ENCODE measurements around the gene SMCO4.

The SMCO4 gene

DNA sequence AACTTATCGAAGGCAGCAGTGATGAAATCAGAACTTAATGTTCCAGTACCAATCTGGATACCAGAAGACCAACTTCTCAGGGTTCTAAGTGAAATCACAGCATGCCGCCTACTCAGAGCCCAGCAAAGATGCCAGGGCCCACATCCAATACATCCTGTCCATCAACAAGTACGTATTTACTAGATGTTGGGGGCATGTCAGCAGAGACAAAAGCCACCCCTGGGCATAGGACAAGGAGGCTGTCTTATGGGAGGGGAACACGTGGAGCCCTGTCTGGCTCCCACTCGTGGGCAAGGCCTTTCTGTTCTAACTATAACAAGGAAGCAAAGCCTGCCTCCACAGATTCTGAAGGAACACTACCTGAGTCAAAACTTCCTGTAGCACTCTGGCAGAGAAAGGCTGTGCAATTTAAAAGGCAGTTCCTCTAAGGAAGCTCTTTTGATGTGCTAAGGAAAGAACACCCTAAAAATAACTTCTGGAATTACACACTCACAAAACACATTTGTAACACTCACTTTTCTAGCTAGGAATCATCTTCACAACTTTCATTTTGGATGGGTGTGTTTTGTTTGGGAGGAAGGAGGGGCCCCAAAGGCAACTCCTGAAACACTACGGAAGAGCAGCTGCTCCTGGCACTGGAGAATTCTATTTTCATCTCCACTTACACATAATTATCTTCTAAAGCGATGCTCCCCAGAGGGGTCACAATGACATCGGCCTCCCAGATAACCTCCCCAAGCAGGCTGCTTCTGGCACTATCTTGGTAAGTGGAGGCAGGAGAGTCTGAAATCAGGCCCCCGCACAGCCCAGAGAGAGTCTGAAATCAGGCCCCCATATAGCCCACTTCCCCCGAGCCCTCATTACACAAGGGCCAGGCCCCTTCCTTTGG lies 14.2 kb downstream of the SMCO4 start:
- no peak for DNase-seq (ENCODE audit: low read depth)

DNA sequence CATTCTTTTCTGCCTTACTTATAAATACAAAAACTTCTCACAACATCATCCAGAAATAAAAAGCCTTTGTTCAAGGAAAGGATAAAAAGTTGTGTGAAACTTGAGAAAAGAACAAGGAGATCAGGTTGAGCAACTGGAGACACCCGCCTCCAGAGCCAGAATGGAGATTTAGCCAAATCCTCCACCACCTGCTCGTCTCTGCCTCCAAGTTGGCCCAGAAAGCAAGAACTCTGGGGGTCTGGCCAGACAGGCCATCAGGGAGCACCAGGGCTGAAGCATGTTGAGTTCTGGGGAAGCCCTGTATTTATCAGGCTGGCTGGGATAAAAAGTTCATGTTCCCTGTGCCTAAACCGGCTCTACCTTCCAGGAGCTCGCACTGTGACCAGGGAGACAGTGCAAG lies 14.9 kb downstream of the SMCO4 start:
- DNase-seq (ENCODE audit: low read depth) = no peak

DNA sequence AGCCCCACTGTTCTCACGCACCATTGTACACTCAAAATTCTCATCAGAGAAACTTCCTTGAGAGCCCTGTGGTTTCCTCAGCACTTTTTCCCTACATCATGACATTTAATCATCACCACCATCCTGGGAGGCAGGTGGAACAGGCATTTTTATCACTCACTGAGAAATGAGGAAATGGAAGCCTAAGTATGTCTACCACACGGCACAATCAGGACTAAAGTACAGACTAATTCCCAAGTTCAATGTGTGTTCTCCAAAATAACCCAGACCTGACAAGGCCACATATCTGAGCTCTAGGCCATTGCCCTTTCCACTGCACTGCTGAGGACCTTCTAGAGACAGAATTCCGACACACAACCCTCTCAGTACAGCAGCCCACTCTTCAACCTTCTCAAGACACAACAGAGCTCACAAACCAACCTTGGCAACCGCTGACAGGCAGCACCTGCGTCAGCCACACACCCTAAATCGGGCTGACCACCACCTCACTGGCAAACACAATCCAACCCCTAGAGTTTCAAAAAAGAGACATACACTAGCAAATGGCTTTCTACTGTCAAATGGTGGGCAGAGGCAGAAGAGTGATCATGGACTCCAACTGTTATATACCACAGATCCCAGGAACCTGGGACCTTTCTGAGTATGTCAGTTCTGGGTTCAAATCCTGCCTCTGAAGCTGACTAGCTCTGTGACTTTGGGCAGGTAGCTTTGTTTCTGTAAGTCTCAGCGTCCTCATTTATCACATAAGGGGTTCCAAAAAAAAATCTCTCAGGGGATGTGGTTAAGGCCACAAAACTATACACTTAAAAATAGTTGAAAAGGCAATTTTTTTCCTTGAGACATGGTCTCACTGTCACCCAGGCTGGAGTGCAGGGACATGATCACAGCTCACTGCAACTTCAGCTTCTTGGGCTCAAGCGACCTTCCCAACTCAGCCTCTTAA lies 16.3 kb downstream of the SMCO4 start:
- DNase-seq (ENCODE audit: low read depth) = no peak

DNA sequence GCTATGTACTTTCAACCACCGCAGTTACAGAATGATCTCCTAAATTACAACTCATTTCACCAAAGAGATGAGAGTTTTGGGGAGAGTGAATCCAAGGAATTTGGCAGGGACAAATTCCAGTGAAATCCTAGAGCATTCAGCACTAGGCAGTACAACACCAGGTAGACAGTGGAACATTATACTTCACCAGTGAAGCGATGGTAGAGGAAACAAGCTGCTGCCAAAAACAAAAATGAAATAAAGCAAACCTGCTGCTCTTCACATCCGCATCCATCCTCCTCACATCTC lies 16.9 kb downstream of the SMCO4 start:
- no peak for DNase-seq (ENCODE audit: low read depth)

DNA sequence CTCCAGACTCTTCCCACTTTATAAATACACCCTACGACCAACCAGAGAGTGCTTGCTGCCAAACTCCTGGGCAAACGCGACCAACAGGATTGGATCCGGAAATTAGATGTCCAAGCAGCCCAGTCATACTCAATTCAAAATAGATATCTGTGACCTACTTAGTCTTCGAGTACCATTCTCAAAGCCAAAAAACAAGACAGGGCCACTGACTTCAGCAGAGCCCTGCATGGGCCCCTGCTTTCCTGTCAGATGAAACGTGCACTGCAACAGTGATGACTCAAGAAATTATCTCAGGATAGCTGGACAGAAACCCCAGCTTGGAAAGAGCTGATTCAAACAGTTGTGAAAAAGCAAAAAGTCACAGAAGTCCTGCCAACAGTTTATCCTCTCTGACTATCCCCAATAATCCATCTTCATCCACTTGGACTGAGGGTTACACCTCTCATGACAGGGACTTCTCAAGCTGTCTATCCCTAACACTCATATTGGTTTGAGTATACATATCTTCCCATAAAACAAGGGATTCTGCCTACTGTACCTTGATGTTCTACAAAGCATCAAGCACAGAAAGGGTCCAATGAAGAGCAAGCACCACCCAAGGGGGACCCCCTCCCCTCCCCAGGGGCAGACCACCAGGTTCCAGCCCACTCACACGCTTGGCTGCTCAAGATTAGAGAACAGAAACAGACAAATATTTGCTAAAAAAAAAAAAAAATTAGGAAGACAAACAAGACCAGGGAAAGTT lies 17.4 kb downstream of the SMCO4 start:
- no peak for DNase-seq (ENCODE audit: low read depth)

DNA sequence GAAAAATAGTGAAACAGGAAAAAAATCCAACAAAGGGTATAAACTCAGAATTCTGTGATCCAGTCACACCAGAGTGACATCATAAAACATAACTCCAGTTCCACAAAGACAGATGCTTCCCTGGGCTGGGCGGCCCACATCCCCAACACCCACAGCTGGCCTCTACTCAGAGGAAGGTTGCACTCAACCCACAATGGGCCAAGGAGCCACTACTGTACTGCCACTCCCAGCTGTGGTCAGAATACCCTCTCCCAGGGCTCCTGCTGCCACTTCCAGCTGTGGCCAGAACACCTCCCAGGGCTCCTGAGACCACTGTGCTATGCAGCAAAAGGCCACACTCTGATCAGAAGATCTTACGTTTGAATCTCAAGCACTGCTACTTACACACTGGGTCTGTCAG lies 18.3 kb downstream of the SMCO4 start:
- no peak for DNase-seq (ENCODE audit: low read depth)

DNA sequence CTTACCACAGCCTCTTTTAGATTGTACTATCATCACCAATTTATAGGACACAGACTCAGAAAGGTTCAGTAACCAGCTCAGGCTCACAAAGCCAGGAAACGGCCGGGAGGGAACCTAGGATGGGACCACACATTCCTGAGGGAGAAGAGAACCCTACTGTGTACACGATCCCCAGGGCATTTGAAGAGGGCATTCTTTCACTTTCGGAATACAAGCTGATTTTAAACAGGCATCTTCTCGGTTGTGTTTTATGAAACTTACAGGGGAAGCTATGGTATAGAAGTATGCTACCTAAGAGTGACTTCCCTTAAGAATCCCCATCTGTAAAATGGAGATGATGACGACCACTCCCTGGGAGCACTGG lies 19.0 kb downstream of the SMCO4 start:
- no peak for DNase-seq (ENCODE audit: low read depth)

DNA sequence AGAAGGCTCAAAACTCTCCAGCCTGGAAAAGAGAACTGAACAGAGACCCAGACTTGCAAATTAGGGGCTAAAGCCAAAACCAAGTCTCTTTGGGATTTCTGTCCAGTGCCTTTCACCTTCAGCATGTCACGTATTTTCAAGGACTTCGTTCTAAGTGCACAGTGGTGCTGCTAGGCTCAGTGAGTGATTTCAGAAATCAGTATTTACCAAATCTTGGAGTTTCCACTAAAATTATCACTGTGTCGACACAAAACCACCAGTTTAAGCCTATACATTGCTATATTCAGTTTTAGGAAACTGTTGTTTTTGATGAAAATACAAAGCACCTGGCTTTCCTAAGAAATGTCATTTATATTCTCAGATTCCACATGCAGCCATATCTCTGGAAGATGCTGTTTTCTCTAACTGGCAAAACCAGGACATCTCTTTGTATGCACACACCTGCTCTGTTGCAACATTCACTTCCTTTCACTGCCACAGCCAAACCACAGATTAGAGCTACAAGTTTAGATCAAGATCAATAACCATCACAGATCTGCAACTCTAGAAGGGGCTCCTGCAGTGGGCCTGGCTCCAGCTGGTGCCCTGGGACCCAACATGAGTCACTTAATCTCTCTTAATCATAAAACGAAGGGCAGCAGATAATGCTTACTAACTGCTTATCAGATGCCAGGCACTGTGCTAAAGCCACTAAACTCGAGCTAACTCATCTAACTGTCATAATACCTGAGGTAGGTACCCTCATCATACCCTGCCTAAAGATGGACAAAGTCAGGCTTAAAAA lies 22.3 kb downstream of the SMCO4 start:
- no peak for DNase-seq (ENCODE audit: low read depth)

DNA sequence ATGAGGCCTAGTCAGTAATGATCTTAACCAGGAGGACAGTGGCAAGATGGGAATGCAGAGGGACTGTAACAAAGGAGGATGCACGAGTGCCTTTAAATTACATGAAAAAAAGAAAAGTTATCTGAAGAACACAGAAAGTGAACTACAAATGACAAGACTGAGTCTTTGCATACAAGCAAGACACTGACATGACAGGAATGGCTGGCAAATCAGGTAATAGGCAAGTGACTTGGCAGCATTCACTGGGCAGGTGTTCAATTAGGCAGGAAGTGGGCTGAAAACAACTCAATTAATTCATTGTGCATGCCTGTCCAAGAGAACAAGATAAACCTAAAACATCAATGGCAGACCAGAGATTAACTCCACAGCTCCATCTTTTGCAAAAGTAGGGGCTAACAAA lies 24.0 kb downstream of the SMCO4 start:
- no peak for DNase-seq (ENCODE audit: low read depth)

DNA sequence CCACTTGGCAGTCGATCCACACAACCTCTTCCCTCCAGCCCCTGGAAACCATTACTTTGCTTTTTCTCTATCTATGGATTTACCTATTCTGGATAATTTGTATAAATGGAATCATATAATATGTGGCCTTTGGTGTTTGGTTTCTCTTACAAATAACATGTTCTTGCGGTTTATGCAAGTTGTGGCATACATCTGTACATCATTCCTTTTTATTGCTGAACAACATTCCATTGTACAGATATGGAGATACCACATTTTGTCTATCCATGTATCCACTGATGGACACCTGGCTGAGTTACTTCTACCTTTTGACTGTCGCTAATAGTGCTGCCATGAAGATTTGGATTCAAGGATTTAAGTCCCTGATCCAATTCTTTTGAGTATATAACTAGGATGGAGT lies 25.1 kb downstream of the SMCO4 start:
- DNase-seq (ENCODE audit: low read depth) = no peak

DNA sequence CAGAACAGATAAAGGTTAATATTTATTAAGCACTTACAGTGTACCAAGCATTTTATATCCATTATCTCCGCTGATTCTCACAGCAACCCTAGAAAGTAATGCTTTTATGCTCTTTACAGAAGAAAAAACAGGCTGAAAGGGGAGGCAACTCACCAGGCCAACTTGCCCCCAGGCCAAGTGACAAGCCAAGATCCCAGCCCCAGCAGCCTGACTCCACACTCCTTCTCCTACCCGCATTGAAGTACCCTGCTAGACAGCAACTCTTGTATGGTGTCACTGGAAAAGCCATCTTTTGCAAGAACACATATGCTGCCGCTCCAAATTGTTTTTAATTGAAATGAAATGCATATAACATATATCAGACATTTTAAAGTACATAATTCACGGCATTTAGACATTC lies 25.6 kb downstream of the SMCO4 start:
- DNase-seq (ENCODE audit: low read depth) = no peak

DNA sequence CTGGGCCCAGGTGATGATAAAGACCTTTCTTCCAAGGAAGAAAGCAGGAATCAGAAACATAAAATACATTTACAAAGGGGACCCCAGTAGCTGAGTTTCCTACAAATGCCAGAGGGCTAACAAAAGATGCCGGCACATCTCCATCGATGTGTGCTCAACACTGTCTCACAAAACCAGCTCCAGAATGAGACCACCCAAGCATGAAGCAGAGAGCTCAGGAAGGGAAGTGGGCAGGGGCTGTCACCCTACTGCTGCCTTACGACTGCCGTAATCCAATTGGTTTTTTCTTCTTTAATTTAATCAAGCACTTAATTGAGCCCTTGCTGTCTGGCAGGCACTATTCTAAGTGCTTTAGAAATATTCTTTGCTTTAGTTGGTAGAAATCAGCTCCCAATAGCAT lies 26.1 kb downstream of the SMCO4 start:
- DNase-seq (ENCODE audit: low read depth) = no peak

DNA sequence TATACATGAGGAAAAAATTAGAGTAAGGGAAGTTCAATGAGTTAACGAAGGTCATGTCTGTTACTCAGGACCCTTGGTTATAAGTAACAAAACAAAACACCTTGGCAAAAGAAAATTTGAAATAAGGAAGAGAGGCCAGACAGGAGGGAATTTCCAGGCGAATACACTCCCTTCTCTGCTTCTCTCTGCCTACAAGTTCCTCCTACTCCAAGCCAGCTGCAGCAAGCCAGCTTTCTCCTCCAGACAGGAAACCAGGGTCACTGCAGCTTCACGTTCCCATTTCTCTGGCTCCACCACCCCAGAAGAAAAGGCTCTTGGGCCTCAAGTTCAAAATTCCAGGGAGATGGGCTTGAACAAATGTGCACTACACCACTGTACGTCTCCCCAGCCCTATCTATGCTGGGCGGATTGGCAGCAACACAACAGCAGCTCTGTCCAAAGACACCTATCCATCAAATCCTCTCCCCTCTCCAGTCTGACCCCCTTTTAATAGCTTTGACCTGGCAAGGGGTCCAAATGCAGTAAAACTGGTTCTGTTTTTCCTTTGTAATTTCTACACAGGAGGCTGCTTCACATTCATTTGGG lies 27.7 kb downstream of the SMCO4 start:
- DNase-seq (ENCODE audit: low read depth) = no peak

DNA sequence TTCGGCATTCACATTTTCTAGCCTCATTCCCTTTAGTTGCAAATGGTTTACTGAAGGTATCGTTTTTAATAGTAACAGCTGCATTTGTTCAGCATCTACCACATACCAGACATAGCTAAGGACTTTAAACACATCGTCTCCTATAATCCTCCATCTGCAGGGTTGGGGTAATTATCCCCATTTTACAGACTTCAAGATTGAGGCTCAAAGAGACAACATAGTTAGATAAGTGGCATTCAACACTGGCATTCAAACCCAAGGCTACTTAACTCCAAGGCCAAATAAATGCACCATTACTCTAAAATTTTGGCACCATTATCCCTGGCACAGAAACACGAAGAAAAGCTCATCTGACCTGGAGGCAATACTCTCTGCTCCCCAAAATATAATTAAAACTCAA lies 28.5 kb downstream of the SMCO4 start:
- DNase-seq (ENCODE audit: low read depth) = no peak

DNA sequence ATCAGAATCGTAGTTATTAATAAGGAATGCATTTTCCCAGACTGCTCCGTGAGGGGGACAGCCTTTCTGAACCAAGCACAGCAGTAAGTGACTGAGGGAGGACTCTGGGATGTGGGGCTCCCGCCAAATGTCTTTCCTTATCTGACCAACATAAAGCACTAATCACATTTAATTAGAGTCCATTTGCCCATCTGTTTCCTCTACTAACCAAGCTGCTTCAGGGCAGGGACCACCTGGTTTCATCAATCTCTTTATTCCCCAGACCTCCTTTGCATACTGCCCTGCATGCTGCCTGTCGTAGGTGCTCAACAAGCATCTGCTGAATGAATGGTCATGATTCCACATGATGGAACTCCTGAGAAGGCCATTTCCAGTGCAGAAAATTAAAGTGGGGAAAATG lies 29.4 kb downstream of the SMCO4 start:
- DNase-seq (ENCODE audit: low read depth) = no peak

DNA sequence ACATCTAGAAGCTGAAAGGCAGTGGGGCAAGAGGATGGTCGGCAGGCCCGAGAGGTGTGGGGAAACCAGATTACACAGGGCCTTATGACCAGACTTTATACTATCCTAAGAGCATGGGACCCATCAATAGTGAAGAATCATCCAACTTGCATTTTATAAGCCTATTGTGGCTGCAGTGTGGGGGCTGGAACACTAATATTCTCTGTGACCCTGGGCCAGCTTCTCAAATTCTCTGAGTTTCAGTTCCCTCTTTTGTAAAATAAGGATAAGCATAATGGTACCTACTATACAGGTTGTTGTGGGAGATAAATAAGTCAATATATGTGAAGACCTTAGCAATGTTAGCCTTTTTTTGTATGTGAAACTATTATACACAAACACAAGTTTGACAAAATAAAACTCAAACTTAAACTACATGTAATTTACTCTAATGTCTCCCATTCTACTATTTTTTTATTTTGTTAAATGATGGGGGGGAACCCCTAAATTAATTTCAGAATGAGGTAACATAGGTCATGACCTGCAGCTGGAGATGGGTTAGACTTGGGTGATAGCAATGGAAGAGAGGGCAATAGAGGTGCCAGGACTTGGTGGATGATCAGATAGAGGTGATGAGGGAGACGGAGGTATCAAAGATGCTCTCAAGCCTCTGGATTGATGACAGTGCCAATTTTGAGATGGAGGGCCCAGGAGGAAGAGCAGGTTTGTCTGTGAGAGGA lies 30.1 kb downstream of the SMCO4 start:
- DNase-seq (ENCODE audit: low read depth) = no peak

DNA sequence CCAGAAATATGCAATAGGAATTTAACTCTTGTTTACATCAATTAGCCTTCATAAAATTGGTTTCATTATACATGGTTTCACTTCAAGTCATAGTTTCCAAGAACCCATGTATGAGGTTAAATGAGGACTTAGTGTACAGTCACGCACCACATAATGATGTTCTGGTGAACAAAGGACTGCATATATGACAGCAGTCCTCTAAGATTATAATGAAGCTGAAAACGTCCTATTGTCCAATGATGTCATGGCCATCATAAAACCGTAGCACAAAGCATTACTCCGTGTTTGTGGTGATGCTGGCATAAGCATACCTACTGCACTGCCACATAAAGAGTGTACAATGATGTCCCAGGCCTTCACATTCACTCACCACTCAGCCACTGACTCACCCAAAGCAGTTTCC lies 31.1 kb downstream of the SMCO4 start:
- no peak for DNase-seq (ENCODE audit: low read depth)

DNA sequence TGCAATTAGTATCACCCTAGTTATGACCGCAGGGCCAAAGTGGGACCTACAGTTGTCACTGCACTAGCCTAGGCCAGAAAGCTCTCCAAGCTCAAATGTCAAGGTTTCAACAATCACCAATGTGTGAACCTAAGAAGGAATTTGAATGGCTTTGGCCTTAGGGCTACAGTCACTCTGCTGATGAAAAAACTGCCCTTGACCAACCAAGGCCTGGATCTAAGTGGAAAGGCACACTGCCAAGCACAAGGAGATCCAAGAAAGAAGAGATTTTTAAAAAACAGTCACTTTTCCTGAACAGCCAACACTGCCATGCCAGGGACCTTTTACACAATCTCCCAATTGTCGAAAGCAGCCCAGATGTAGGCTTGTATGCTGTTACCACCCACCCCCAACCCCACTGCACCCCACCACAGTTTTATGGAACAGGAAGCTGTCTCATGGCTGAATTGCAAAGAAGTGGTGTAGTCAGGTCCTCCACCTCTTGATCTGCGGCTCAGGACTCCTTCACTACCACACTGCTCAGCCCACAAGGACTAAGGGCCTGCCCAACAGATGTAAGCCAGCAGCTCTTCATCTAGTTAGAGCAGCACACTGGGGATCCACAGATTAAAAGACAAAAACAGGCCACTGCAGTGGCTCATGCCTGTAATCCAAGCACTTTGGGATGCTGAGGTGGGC lies 32.9 kb downstream of the SMCO4 start:
- DNase-seq (ENCODE audit: low read depth) = no peak

DNA sequence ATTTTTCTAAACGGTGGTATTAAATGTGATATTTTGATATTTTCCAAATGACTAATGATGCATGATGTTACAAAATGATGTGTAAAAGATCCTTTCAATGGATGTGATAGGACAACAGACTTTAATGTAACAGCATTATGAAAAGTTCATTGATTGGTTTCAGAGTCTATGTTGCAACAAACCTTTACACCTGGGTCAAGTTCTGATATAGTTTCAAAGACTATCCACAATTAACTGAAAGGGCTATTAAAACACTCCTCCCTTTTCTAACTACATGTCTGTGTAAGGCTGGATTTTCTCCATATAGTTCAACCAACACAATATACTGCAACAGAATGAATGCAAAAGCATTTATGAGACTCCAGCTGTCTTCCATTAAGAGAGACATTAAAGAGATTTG lies 35.7 kb downstream of the SMCO4 start:
- no peak for DNase-seq (ENCODE audit: low read depth)

DNA sequence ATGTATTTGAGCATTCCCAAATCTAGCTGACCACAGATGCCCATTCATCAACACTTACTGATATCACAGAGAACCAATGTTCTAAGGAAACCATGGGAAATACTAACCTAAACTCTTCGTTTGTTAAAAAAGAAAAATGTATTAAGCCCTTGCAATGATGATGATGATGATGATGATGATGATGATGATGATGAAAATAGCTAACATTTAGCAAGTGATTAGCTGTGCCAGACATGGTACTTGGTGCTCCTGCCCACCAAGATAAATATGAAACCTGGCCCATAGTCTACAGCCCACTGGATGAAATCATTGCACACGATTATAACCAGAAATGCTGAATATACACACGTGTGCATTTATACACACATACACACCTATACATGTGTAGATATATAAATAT lies 37.5 kb downstream of the SMCO4 start:
- no peak for DNase-seq (ENCODE audit: low read depth)

All from HS-5 (cell line).